NOMO-1 (cell line): ENCODE results near the gene RIT1.

ENCODE experiments used
- DNase-seq, 2 experiments: peaks; one replicate each; lab custom pipeline; 2025; ENCODE audit not compliant: unreplicated experiment in 2 of 2; lab: John Stamatoyannopoulos, UW

Gene RIT1, protein sequence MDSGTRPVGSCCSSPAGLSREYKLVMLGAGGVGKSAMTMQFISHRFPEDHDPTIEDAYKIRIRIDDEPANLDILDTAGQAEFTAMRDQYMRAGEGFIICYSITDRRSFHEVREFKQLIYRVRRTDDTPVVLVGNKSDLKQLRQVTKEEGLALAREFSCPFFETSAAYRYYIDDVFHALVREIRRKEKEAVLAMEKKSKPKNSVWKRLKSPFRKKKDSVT

DNA sequence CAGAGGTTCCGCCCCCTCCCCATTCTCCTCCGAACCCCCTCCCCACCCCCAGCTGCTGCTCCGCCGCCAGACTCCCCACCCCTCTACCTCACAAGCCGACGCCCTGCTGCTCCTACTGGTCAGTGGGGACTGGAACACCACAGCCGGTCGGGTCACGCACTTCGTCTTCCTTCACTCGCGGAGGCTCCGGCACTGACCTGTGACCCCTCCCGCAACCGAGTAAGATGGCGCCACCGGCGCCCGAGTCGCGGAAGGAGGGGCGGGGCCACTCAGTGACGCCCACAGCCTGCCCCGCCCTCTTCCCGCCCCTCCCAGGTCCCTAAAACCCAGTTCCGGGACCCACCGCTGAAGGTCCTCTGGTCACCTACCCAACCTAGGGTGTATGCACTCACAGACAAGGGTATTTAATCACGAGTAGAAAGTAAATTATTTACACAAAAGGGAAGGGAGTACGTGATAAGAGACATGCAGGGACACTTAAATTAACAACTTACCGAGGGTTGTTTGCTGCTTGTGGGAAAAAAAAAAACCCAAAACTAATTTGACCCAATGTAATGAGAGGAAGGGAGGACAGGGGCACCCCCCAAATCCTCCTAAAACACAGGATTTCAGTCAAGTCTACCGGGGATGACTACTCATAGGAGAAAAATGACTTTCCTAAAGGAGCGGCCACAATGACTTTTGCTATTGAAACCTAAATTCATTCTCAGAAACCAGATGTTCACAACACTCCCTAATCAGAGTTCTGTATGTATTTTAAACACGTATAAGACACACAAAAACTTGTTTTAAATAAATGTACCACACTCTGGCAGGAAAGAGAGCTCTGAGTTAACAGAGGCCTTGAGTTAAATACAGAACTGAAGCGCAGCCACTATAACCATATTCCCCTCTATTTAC, at the start of gene RIT1:
RIT1 (minus strand) TSS at position 194 of the 900 bp plus-strand sequence. CDS start 588 bp downstream, outside the sequence.
- peak; percentile 66 to 78 for DNase-seq

DNA sequence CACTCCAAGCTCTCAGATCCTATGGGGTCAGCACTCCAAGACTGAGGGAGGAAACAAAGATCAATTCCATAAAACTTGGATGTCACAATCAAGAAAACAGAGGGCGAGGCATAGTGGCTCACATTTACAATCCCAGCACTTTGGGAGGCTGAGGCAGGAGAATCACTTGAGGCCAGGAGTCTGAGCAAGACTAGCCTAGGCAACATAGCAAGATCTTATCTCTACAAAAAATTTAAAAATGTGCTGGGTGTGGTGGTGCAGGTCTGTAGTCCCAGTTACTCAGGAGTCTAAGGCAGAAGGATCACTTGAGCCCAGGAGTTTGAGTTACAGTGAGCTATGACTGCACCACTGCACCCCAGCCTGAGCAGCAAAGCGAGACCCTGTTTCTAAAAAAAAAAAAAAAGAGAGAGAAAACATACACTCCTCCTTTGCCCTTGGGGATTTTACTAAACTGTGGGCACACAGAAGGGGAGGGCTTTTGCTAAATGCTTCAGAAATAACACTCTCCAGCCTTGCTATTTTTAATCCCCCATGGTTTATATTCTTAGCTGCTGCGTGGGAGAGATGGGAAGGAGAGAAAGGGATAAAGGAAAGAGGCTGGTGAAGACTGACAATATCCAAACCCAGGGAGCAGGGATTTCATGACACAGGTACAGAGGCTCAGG, 49.1 kb upstream of the RIT1 start:
- DNase-seq, result no peak

DNA sequence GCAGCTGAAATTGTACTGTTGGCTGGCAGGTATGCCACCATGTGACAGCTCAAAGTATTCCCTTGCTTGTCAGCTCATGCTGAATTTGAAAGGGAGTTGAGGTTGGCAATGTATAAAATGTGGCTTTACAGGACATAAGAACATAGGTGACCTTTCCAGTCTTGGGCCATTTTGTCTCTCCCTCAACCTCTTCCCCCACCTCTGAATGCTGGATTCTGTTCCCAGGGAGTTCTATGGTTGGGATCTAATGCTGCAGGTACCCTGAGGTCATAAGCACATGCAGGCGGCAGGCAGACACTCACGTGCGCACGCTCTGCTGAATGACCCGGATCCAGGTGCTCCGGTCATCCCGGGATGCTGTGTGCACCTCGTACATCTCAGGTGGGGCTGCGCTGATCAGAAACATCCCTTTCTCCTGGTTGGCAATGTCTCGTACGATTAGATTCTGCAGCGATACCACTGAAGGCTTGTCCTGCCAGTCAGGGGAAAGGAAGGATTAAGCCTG, 46.3 kb upstream of the RIT1 start:
- DNase-seq, result no peak

DNA sequence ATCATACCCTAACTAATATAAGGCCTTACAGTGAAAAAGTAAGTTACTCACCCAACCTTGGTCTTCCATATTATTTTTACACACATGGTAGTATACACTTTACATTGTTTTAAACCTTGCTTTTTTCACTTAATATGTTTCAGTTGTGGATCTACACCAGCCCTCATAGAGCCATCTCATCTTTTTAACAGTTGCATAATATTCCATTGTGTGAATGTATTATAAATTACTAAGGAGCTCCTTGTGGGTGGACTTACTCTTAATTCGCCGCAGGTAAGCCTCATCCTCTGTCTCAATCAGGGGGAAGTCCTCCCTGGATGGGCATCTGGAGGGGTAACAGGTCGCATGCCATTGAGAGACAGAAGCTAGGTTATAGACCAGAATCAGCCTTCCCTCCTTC, 43.5 kb upstream of the RIT1 start:
- DNase-seq, result no peak

DNA sequence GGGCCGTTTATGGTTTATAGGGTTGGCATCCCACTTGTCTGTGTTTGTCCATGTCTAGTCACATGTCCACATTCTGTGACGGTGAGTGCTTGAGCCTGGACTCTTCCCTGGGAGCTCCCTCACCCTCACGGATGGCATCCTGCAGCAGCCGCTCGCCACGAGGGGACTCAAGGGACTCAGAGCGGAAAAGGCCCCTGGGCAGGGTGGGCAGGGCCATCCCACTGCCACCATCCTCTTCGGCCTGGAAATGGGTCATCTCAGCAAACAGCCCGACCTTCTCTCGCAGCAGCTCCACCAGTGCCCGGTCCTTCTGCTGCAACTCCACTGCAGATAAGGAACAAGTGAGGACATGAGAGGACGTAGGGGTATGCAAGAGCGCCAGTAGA, 41.3 kb upstream of the RIT1 start:
- DNase-seq, result no peak

DNA sequence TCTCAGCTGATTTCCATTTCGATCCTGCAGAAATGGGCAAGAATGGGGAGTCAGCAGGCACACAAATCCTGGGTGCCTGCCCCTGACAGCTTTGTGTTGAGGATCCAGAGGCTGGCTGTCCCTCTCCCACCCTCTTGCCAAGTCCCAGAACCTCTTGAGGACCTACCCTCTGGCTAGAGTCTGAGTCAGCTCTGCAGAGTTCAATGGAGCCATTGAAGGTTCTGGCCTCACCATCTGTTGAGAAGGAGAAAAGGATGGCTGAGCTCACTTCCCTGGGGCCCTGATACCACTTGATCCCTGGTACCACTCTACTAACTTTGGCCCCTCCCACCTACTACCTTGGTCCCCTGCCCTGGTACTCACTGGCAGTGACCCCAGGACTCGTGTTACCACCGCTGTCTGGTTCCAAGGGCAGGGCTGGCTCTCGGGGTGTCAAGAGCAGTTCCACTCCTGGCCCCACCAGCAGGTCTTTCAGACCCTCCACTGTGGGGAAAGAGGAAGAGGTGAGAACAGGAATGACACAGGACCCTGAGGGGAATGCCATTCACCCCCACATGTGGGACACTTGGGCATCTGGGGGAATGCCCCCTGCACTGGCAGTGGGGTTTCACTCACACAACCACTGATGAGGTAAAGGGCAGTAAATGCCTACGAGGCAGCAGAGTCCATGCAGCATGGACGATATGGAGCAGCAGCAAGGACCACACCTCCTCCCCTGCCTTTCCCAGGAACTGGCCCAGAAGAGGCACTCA, 40.8 kb upstream of the RIT1 start:
- DNase-seq, result no peak

DNA sequence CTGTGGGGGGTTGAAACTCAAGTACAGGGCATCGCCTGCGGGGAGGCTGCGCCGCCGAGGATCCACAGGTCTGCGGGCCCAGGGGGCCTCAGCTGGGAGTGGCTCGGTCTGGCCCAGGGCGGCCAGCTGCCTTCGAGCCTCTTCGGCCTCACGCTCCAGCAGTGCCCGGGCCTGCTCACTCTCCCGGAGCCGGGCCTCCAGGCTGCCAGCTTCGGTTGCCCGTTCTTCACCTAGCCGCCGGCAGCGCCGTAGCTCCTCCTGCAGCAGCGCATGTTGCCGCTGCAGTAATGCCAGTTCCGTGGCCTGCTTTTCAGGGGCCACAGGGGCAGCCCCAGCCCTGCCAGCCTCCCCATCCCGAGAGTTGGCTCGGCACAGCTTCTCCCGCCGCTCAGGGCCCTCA, 39.7 kb upstream of the RIT1 start:
- DNase-seq, result no peak

DNA sequence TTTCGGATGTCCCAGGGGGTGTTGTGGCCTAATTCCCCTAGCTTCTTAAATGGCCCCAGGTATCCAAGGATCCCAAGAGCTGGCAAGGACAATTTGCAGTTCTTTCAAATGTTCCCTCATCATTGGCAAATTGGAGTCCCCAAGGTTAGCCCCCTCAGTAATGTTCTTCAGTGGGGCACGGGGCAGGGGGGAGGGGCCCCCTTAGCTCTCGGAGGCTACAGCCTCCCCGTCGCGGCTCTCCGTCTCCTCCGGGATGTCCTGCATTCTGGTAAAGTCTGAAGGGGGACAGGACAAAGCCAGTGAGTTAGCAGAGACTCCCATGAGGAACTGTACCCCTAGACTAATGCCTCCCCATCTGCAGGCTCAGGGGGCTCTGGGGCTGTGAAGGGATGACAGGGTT, 36.6 kb upstream of the RIT1 start:
- no peak for DNase-seq

DNA sequence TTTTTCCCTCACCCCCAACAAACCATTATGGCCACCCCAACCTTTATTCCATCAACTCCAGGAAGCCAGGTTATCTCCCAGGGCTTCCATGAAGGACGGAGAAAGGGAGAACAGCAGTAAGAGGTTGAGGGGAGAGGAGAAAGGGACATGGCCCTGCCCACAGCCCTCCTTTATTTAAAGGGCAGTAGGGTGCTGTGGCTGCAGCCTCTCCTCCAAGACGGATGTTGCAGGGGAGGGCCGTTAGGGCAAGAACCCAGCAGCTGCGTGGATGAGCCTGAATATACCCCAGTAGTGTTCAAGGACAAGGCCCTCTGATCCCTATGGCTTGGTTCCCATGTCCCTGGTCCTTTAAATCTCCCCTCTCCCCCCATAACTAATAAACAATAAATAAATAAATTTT, 36.1 kb upstream of the RIT1 start:
- DNase-seq, result no peak

DNA sequence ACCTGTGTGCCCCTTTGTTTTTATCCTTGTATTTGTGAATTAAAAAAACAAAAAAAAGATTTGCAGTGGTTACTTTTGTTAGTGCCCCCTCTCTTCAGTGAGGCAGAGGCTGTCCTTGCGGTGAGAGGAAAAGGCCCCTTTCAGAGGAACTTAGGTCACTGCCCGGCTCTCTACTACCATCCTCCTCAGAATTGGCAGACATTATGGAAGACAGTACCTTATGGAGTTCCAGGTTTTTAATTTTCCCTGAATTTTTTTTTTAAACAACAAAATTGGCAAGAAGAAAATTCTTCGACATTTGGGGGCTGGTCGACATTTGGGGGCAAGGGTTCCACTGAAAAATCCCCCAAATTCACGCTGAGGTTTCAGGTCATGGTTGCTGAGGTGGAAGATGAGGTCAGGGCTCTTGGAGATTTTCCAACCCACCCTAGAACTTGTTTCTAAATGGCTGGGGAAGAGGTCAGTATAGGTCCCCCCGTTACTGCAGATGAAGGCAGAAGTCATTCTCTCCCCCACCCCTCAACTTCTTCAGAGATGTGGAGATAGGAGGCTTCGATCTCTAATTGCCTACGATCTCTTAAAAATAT, 35.6 kb upstream of the RIT1 start:
- no peak for DNase-seq

DNA sequence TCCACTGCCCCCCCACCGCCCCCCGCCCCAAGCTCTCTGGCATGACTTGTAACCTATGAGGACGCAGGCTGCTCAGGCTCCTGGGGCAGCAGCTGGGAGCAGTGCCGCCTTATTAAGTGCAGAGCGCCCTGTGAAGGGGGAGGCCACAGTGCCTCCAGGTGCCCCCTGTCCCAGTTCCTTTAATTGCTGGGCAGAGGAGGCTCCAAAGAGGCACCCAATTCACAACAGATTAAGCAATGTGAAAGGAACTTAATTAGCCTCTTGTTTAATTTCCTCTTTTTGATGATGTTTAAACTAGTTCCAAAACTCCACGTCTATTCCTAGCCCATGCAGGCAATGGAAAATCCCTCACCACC, 33.3 kb upstream of the RIT1 start:
- DNase-seq, result peak; percentile 48 to 81

DNA sequence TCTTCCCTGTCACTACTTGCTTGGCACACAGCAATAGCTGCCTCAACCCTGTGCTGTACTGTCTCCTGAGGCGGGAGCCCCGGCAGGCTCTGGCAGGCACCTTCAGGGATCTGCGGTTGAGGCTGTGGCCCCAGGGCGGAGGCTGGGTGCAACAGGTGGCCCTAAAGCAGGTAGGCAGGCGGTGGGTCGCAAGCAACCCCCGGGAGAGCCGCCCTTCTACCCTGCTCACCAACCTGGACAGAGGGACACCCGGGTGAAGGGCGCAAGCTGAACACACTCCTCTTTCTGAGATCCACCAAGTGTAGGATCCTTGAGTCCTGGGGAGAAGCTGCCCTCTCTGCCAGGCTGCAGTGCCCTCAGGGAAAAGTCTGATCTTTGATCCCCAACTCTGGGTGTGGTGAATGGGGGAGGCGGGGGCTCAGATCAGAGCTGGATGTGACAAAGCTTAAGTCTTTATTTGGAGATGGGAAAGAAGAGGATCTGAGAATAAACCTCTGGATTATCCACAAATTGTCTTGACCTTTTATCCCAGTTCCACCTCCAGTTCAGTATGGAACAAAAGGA, 31.5 kb upstream of the RIT1 start:
- no peak for DNase-seq

DNA sequence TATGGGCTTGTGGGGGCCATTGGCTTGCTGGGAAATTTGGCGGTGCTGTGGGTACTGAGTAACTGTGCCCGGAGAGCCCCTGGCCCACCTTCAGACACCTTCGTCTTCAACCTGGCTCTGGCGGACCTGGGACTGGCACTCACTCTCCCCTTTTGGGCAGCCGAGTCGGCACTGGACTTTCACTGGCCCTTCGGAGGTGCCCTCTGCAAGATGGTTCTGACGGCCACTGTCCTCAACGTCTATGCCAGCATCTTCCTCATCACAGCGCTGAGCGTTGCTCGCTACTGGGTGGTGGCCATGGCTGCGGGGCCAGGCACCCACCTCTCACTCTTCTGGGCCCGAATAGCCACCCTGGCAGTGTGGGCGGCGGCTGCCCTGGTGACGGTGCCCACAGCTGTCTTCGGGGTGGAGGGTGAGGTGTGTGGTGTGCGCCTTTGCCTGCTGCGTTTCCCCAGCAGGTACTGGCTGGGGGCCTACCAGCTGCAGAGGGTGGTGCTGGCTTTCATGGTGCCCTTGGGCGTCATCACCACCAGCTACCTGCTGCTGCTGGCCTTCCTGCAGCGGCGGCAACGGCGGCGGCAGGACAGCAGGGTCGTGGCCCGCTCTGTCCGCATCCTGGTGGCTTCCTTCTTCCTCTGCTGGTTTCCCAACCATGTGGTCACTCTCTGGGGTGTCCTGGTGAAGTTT, 30.8 kb upstream of the RIT1 start:
- no peak for DNase-seq

DNA sequence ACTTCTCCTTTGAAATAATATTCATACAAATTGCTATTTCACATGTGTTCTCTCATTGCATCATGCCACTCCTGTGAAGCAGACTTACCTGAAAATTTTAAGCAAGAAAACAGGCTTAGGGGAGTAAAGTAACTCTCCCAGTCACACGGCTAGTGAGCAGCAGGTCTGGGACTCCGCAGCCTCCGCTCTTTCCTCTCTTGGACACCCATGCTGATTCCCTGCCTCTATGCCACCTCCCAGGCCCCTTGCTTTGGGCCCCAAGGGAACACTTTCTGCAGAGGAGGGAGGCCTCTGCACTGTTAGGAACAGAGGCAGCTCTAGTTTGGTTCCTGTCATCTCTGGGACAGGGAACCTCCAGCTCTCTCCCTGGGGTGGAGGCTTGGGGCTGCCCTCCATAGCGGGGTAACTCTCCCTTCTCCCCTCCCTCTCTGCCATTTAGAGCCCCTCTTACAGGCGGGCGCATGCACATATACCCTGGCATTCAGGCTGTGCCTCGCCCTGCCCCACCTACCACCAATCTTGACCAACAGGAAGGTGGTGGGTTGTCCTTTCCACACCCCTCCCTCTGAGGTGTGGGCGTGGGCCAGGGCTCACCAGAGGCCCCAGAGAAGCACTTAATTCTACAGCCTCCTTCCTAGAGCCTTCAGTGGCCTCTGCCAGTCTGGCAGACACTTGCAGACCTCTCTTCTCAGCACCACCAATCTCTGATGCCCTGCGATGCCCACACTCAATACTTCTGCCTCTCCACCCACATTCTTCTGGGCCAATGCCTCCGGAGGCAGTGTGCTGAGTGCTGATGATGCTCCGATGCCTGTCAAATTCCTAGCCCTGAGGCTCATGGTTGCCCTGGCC, 30.1 kb upstream of the RIT1 start, which contains the start of gene RXFP4:
RXFP4 (plus strand) TSS at position 646 of the 852 bp plus-strand sequence; CDS start at position 718, 72 bp downstream.
- peak; percentile 52 to 65 for DNase-seq

DNA sequence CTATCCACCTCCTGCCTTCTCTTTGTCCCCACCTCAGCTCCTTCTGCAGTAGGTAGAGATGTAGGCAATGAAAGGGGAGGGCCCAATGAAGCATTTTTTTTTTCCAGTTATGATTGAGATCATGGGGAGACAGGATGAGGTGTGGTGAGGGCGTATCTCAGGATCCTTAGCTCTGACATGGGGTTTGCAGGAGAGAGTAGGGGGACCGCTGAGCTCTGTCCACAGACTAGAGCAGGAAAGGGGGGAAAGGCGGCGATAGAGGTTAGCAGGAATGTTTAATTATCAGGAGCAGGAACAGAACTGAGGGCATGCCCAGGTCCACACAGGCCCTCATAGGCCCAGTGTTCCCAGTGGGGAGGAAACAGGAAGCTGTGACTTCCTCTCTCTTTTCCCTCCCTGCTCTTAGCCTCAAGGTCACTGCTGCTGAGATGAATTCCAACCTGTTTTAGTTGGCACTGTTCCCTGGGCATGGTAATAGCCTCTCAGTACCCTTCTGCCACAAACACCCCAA, 29.4 kb upstream of the RIT1 start:
- no peak for DNase-seq

DNA sequence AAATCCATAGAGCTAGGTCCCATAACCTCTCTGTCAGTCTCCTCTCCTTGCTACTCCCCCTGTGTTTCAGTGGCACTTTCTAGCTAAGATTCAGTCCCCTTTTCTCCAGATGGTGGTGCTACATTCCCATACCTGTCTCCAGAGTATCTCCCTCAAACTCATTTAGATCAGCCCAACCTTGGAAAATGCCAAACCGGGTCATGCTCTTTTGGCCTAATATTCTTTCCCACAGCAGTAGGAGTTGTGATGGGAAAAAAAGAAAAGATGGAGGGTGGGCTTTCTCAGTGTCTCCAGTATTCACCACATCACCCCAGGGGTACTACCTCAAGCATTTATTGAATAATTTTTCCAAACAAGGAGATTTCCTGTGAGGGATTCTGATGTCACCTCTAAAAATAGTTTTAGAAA, 27.1 kb upstream of the RIT1 start:
- DNase-seq, result peak; percentile 43 to 64

DNA sequence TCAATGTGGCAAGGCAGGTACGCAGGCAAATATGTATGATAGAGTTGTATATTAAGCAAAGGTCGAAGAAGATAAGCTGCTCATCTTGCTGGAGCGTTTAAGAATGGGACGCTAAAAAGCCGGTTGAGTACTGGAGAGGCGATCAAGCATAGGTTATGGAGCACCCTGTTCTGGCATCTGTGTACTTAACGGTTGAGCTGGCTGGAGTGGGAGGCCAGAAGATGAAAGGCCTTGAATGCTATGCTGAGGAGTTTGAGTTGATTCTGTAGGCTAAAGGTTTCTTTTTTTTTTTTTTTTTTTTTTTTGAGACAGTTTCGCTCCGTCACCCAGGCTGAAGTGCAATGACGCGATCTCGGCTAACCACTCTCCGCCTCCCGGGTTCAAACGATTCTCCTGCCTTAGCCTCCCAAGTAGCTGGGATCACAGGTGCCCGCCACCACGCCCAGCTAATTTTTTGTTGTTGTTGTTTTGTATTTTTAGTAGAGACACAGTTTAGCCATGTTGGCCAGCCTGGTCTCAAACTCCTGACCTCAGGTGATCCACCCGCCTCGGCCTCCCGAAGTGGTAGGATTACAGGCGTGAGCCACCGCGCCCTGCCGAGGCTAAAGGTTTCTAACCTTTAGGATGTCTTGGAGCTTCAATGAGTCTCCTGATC, 23.9 kb upstream of the RIT1 start:
- DNase-seq, result no peak
